ENCODE data around the gene PCDH9.

Gene PCDH9

DNA sequence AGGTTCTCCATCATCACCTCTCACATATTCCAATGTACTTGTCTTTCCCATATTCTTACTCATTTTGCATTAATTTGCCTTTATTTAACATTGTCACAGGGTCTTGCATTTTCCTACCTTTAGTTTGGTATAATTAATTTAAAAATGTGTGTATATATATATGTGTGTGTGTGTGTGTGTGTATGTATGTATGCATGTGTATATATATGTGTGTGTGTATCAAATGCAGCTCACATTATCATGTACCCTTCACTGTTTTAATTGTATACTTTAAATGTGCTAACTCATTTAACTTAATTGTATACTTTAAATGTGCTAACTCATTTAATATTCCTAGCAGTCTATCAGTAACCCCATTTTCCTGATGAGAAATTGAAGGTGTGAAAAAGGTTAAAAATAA lies 104.5 kb downstream of the PCDH9 start:
- Histone ChIP-seq H2BK15ac (ENCODE audit: low read length) (no peak overlapping the region), H4K91ac (ENCODE audit: low read depth, low read length, poor library complexity) (no peak overlapping the region), H2BK12ac (ENCODE audit: low read length) (no peak overlapping the region), H3K27ac (replicated peaks; ENCODE audit: low read length) (no peak overlapping the region), H2BK120ac (ENCODE audit: low read depth, low read length) (no peak overlapping the region), H3K14ac (ENCODE audit: low read length) (no peak overlapping the region), H3K36me3 (replicated peaks in 1 of 2; ENCODE audit: control insufficient read depth in 2 of 2, insufficient read depth in 2 of 2, low read length in 2 of 2) (no peaks in the 10 kb centered on the region), H3K18ac (ENCODE audit: low read length) (no peak overlapping the region), H3K27me3 (ENCODE audit: control insufficient read depth in 3 of 3, insufficient read depth in 3 of 3, low read depth in 1 of 3, low read length in 3 of 3) (no peaks in the 10 kb centered on the region), H3K9me3 (replicated peaks in 1 of 2; ENCODE audit: control insufficient read depth in 2 of 2, insufficient read depth in 1 of 2, low read depth in 1 of 2, low read length in 2 of 2) (no peaks in the 10 kb centered on the region), H2BK5ac (ENCODE audit: low read length) (no peak overlapping the region), H3K4me1 (ENCODE audit: control insufficient read depth in 2 of 2, insufficient read depth in 1 of 2, low read depth in 1 of 2, low read length in 2 of 2) (peaks cover 5 to 21% of the 10 kb centered on the region in 2 donors), H3K79me1 (ENCODE audit: low read depth, low read length) (no peaks in the 10 kb centered on the region), H3K4ac (ENCODE audit: low read length) (no peak overlapping the region), H3K23ac (ENCODE audit: low read depth, low read length, poor library complexity) (no peak overlapping the region), H3K9ac (ENCODE audit: low read depth, low read length, poor library complexity) (no peak overlapping the region), H3K4me3 (ENCODE audit: low read length in 2 of 2) (no peak overlapping the region), H2AFZ (ENCODE audit: low read length) (no peak overlapping the region), H4K8ac (ENCODE audit: low read depth, low read length) (no peak overlapping the region), H2AK5ac (ENCODE audit: low read depth, low read length) (no peak overlapping the region), H3K4me2 (ENCODE audit: insufficient read depth, low read length, poor library complexity, severe bottlenecking) (no peak overlapping the region)
- DNase-seq (ENCODE audit: low spot score), result no peak

GRCh38 chr13:67123165-67123564 lies 107.0 kb downstream of the PCDH9 start:
- no peak overlapping the region for H2BK15ac ChIP-seq (ENCODE audit: low read length)
- H3K27me3 ChIP-seq (ENCODE audit: control insufficient read depth in 3 of 3, insufficient read depth in 3 of 3, low read depth in 1 of 3, low read length in 3 of 3), result no peaks in the 10 kb centered on the region
- no peak overlapping the region for H3K23ac ChIP-seq (ENCODE audit: low read depth, low read length, poor library complexity)
- no peaks in the 10 kb centered on the region for H3K9me3 ChIP-seq (replicated peaks in 1 of 2; ENCODE audit: control insufficient read depth in 2 of 2, insufficient read depth in 1 of 2, low read depth in 1 of 2, low read length in 2 of 2)
- no peak overlapping the region for H4K8ac ChIP-seq (ENCODE audit: low read depth, low read length)
- H3K36me3 ChIP-seq (replicated peaks in 1 of 2; ENCODE audit: control insufficient read depth in 2 of 2, insufficient read depth in 2 of 2, low read length in 2 of 2), result no peaks in the 10 kb centered on the region
- H3K4ac ChIP-seq (ENCODE audit: low read length), result no peak overlapping the region
- H2BK120ac ChIP-seq (ENCODE audit: low read depth, low read length), result no peak overlapping the region
- WGBS, 2 donors (ENCODE audit: extremely low coverage in 2 of 2, insufficient read length in 2 of 2, insufficient replicate concordance in 1 of 2), result no CpG with 5 or more reads among the region's 3 CpGs
- H3K79me1 ChIP-seq (ENCODE audit: low read depth, low read length), result no peaks in the 10 kb centered on the region
- DNase-seq (ENCODE audit: low spot score), result no peak
- H3K18ac ChIP-seq (ENCODE audit: low read length), result no peak overlapping the region
- H2AFZ ChIP-seq (ENCODE audit: low read length), result peak overlapping the region; percentile 24
- no peak overlapping the region for H2AK5ac ChIP-seq (ENCODE audit: low read depth, low read length)
- H3K14ac ChIP-seq (ENCODE audit: low read length), result no peak overlapping the region
- H3K4me3 ChIP-seq (ENCODE audit: low read length in 2 of 2), result no peak overlapping the region
- H3K4me2 ChIP-seq (ENCODE audit: insufficient read depth, low read length, poor library complexity, severe bottlenecking), result no peak overlapping the region
- H2BK5ac ChIP-seq (ENCODE audit: low read length), result no peak overlapping the region
- H3K9ac ChIP-seq (ENCODE audit: low read depth, low read length, poor library complexity), result no peak overlapping the region
- no peak overlapping the region for H4K91ac ChIP-seq (ENCODE audit: low read depth, low read length, poor library complexity)
- H2BK12ac ChIP-seq (ENCODE audit: low read length), result no peak overlapping the region
- H3K4me1 ChIP-seq (ENCODE audit: control insufficient read depth in 2 of 2, insufficient read depth in 1 of 2, low read depth in 1 of 2, low read length in 2 of 2), result peaks cover 2 to 11% of the 10 kb centered on the region in 2 donors
- no peak overlapping the region for H3K27ac ChIP-seq (replicated peaks; ENCODE audit: low read length)

GRCh38 chr13:67122251-67122650 lies 107.9 kb downstream of the PCDH9 start:
- Histone ChIP-seq H3K36me3 (replicated peaks in 1 of 2; ENCODE audit: control insufficient read depth in 2 of 2, insufficient read depth in 2 of 2, low read length in 2 of 2) (no peaks in the 10 kb centered on the region), H4K8ac (ENCODE audit: low read depth, low read length) (no peak overlapping the region), H2AFZ (ENCODE audit: low read length) (no peak overlapping the region), H3K23ac (ENCODE audit: low read depth, low read length, poor library complexity) (no peak overlapping the region), H3K4me1 (ENCODE audit: control insufficient read depth in 2 of 2, insufficient read depth in 1 of 2, low read depth in 1 of 2, low read length in 2 of 2) (peaks cover 0 to 9% of the 10 kb centered on the region in 2 donors), H3K4ac (ENCODE audit: low read length) (no peak overlapping the region), H3K9ac (ENCODE audit: low read depth, low read length, poor library complexity) (no peak overlapping the region), H3K27ac (replicated peaks; ENCODE audit: low read length) (no peak overlapping the region), H2BK15ac (ENCODE audit: low read length) (no peak overlapping the region), H3K4me2 (ENCODE audit: insufficient read depth, low read length, poor library complexity, severe bottlenecking) (no peak overlapping the region), H2BK120ac (ENCODE audit: low read depth, low read length) (no peak overlapping the region), H3K14ac (ENCODE audit: low read length) (no peak overlapping the region), H3K18ac (ENCODE audit: low read length) (no peak overlapping the region), H2BK12ac (ENCODE audit: low read length) (no peak overlapping the region), H2BK5ac (ENCODE audit: low read length) (no peak overlapping the region), H3K9me3 (replicated peaks in 1 of 2; ENCODE audit: control insufficient read depth in 2 of 2, insufficient read depth in 1 of 2, low read depth in 1 of 2, low read length in 2 of 2) (no peaks in the 10 kb centered on the region), H2AK5ac (ENCODE audit: low read depth, low read length) (no peak overlapping the region), H3K27me3 (ENCODE audit: control insufficient read depth in 3 of 3, insufficient read depth in 3 of 3, low read depth in 1 of 3, low read length in 3 of 3) (no peaks in the 10 kb centered on the region), H3K79me1 (ENCODE audit: low read depth, low read length) (no peaks in the 10 kb centered on the region), H4K91ac (ENCODE audit: low read depth, low read length, poor library complexity) (no peak overlapping the region), H3K4me3 (ENCODE audit: low read length in 2 of 2) (no peak overlapping the region)
- DNase-seq (ENCODE audit: low spot score), result no peak
- no CpG with 5 or more reads among the region's 6 CpGs for WGBS, 2 donors (ENCODE audit: extremely low coverage in 2 of 2, insufficient read length in 2 of 2, insufficient replicate concordance in 1 of 2)

DNA sequence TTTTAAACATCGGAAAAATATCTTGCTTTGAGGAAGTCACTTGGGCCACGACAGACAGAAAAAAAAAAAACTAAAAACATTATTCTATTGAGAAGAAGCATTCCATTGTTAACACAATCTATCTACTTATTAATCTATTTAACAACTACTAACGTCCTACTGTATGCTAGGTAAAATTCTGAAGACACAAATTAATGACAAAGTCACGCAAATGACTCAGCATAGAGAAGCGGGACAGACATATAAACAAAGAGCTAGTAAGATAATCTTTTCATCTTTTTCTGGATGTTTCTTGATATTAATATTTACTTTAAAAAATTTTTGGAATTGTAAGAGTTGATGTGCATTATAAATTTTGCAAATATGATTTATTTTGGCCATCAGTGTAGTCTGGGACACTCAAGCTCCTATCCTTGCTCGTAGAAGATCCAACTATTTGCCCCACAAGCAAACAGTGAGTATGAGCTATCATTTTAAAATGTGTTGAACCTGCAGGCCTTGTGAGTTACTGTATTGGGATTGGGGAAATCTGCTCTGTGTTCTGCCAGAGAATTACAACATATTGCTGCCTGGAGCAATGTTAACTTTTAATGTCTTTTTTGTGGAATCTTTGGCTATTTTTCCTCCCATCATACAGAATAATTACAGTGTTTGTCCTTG lies 109.1 kb downstream of the PCDH9 start:
- H3K18ac ChIP-seq (ENCODE audit: low read length), result no peak overlapping the region
- no peak overlapping the region for H3K4me2 ChIP-seq (ENCODE audit: insufficient read depth, low read length, poor library complexity, severe bottlenecking)
- H4K91ac ChIP-seq (ENCODE audit: low read depth, low read length, poor library complexity), result no peak overlapping the region
- no peak overlapping the region for H2BK15ac ChIP-seq (ENCODE audit: low read length)
- no peak overlapping the region for H3K27ac ChIP-seq (replicated peaks; ENCODE audit: low read length)
- H3K9me3 ChIP-seq (replicated peaks in 1 of 2; ENCODE audit: control insufficient read depth in 2 of 2, insufficient read depth in 1 of 2, low read depth in 1 of 2, low read length in 2 of 2), result no peaks in the 10 kb centered on the region
- peak overlapping the region; percentile 52 for H2AFZ ChIP-seq (ENCODE audit: low read length)
- H3K14ac ChIP-seq (ENCODE audit: low read length), result no peak overlapping the region
- H2BK12ac ChIP-seq (ENCODE audit: low read length), result no peak overlapping the region
- H2BK5ac ChIP-seq (ENCODE audit: low read length), result no peak overlapping the region
- no peak overlapping the region for H3K4me3 ChIP-seq (ENCODE audit: low read length in 2 of 2)
- no peak overlapping the region for H4K8ac ChIP-seq (ENCODE audit: low read depth, low read length)
- H2BK120ac ChIP-seq (ENCODE audit: low read depth, low read length), result no peak overlapping the region
- no peak overlapping the region for H3K9ac ChIP-seq (ENCODE audit: low read depth, low read length, poor library complexity)
- no peak overlapping the region for H2AK5ac ChIP-seq (ENCODE audit: low read depth, low read length)
- DNase-seq (ENCODE audit: low spot score), result no peak
- no peak overlapping the region for H3K23ac ChIP-seq (ENCODE audit: low read depth, low read length, poor library complexity)
- no peaks in the 10 kb centered on the region for H3K79me1 ChIP-seq (ENCODE audit: low read depth, low read length)
- peaks cover 0 to 6% of the 10 kb centered on the region in 2 donors for H3K4me1 ChIP-seq (ENCODE audit: control insufficient read depth in 2 of 2, insufficient read depth in 1 of 2, low read depth in 1 of 2, low read length in 2 of 2)
- H3K27me3 ChIP-seq (ENCODE audit: control insufficient read depth in 3 of 3, insufficient read depth in 3 of 3, low read depth in 1 of 3, low read length in 3 of 3), result no peaks in the 10 kb centered on the region
- H3K4ac ChIP-seq (ENCODE audit: low read length), result no peak overlapping the region
- H3K36me3 ChIP-seq (replicated peaks in 1 of 2; ENCODE audit: control insufficient read depth in 2 of 2, insufficient read depth in 2 of 2, low read length in 2 of 2), result no peaks in the 10 kb centered on the region
- no CpG with 5 or more reads among the region's 6 CpGs for WGBS, 2 donors (ENCODE audit: extremely low coverage in 2 of 2, insufficient read length in 2 of 2, insufficient replicate concordance in 1 of 2)

All from neuronal stem cell (in vitro differentiated cells).